ENCODE data around the gene FRMPD3. TPM values are rescaled to one million over a fixed set of nuclear protein-coding genes. Genes with fewer than 3 reads are reported as not detected.
"Not testable (repeated sequence)": the region's sequence is repeated elsewhere in the genome, so short reads cannot be mapped to it uniquely, and the experiment has no call there.

The FRMPD3 gene
- total RNA-seq, 3 donors from 2014 or later, result 0.33 to 0.59 TPM; not detected in 1

GRCh38 chrX:107465932-107466620 is 16.6 kb downstream of the FRMPD3 start:
- Histone ChIP-seq H3K4me3 (no peak overlapping the region), H3K4me1 (no peaks in the 10 kb centered on the region), H3K9me3 (no peaks in the 10 kb centered on the region), H3K36me3 (no peaks in the 10 kb centered on the region), H3K27ac (no peak overlapping the region), H3K27me3 (peaks cover 0 to 65% of the 10 kb centered on the region in 2 donors)
- no peak for TF ChIP-seq POLR2A (IDR thresholded peaks at IDR 0.05)
- no peak for TF ChIP-seq POLR2AphosphoS5 (IDR thresholded peaks at IDR 0.05)
- no peak for TF ChIP-seq CTCF (IDR thresholded peaks at IDR 0.05)
- intact Hi-C loops (cut with DNase I; ENCODE audit: low total_unique reads), result no loop called here
- no peak for DNase-seq (ENCODE audit: low spot score in 2 of 2)

GRCh38 chrX:107467271-107467670 is 17.8 kb downstream of the FRMPD3 start:
- no peaks in the 10 kb centered on the region for H3K9me3 ChIP-seq
- no peak for TF ChIP-seq POLR2A (IDR thresholded peaks at IDR 0.05)
- no peak for TF ChIP-seq CTCF (IDR thresholded peaks at IDR 0.05)
- no peak for TF ChIP-seq POLR2AphosphoS5 (IDR thresholded peaks at IDR 0.05)
- no peak overlapping the region for H3K27ac ChIP-seq
- peaks cover 0 to 60% of the 10 kb centered on the region in 2 donors for H3K27me3 ChIP-seq
- no peak overlapping the region for H3K4me3 ChIP-seq
- no peaks in the 10 kb centered on the region for H3K4me1 ChIP-seq
- no peak for DNase-seq (ENCODE audit: low spot score in 2 of 2)
- no peaks in the 10 kb centered on the region for H3K36me3 ChIP-seq
- intact Hi-C loops (cut with DNase I; ENCODE audit: low total_unique reads), result no loop called here

GRCh38 chrX:107470198-107470597 is 20.7 kb downstream of the FRMPD3 start:
- TF ChIP-seq POLR2AphosphoS5 (IDR thresholded peaks at IDR 0.05) (no peak), POLR2A (IDR thresholded peaks at IDR 0.05) (no peak), CTCF (IDR thresholded peaks at IDR 0.05) (no peak)
- Histone ChIP-seq H3K4me1 (no peaks in the 10 kb centered on the region), H3K9me3 (no peaks in the 10 kb centered on the region), H3K36me3 (no peaks in the 10 kb centered on the region), H3K27me3 (peaks cover 0 to 55% of the 10 kb centered on the region in 2 donors), H3K27ac (no peak overlapping the region), H3K4me3 (no peak overlapping the region)
- intact Hi-C loops (cut with DNase I; ENCODE audit: low total_unique reads), result loop anchor here (5.0 kb wide), 1 partner anchor 877 kb away; no protein-coding TSS in a partner anchor
- DNase-seq (ENCODE audit: low spot score in 2 of 2), result no peak

- no peaks in the 10 kb centered on the region for H3K36me3 ChIP-seq
- no peak overlapping the region for H3K27ac ChIP-seq
- H3K27me3 ChIP-seq, result peaks cover 0 to 50% of the 10 kb centered on the region in 2 donors
- intact Hi-C loops (cut with DNase I; ENCODE audit: low total_unique reads), result loop anchor here (5.0 kb wide), 1 partner anchor 876 kb away; no protein-coding TSS in a partner anchor
- H3K4me1 ChIP-seq, result no peaks in the 10 kb centered on the region
- H3K4me3 ChIP-seq, result no peak overlapping the region
- TF ChIP-seq CTCF (IDR thresholded peaks at IDR 0.05) (no peak), POLR2AphosphoS5 (IDR thresholded peaks at IDR 0.05) (no peak), POLR2A (IDR thresholded peaks at IDR 0.05) (no peak)
- DNase-seq (ENCODE audit: low spot score in 2 of 2), result no peak
- H3K9me3 ChIP-seq, result no peaks in the 10 kb centered on the region
These were observed 21.5 kb downstream of the FRMPD3 start for GRCh38 chrX:107470971-107471370.

- not testable (repeated sequence) for DNase-seq (ENCODE audit: low spot score in 2 of 2); H3K27ac ChIP-seq; H3K4me1 ChIP-seq; H3K36me3 ChIP-seq; H3K4me3 ChIP-seq; H3K9me3 ChIP-seq
- H3K27me3 ChIP-seq, result peaks cover 0 to 51% of the 10 kb centered on the region in 2 donors
- intact Hi-C loops (cut with DNase I; ENCODE audit: low total_unique reads), result loop anchor here (5.0 kb wide), 1 partner anchor 876 kb away; no protein-coding TSS in a partner anchor
These were observed 22.0 kb downstream of the FRMPD3 start for GRCh38 chrX:107471420-107471819.

All from breast epithelium (tissue), 4 donors.